Effector memory CD8-positive, alpha-beta T cell (primary cell): ENCODE data around the gene CSNK1G3.
"Not testable (repeated sequence)": the region's sequence is repeated elsewhere in the genome, so short reads cannot be mapped to it uniquely, and the experiment has no call there.

ENCODE experiments used
- ATAC-seq: fragments of 150-1000 bp; cut with Tn5 transposase; replicated peaks from 2 replicates; pipeline ENCODE4 v1.10.0; 2021; ENCODE audit warnings: mild to moderate bottlenecking, moderate library complexity
- DNase-seq, 3 experiments: peaks; one replicate each; pipeline ENCODE4 v3.0.0; 2021
- H3K27ac Mint-ChIP-seq, 2 donors: one replicate each; pipeline ENCODE4 v1.8.0; 2022; ENCODE audit warnings: mild to moderate bottlenecking in 2 of 2, mixed read lengths in 2 of 2, moderate library complexity in 2 of 2
- H3K27me3 Mint-ChIP-seq, 2 donors: one replicate each; pipeline ENCODE4 v1.8.0; 2022; ENCODE audit warnings: mixed read lengths in 2 of 2
- H3K36me3 Mint-ChIP-seq: one replicate; pipeline ENCODE4 v1.8.0; 2022; ENCODE audit warnings: mild to moderate bottlenecking, moderate library complexity, mixed read lengths; ENCODE audit not compliant: insufficient read depth
- H3K4me1 Mint-ChIP-seq, 2 donors: one replicate each; pipeline ENCODE4 v1.8.0; 2022; ENCODE audit warnings: low read depth in 2 of 2, mixed read lengths in 2 of 2
- H3K4me3 Mint-ChIP-seq, 2 donors: one replicate each; pipeline ENCODE4 v1.8.0; 2022; ENCODE audit warnings: mild to moderate bottlenecking in 2 of 2, mixed read lengths in 2 of 2, moderate library complexity in 2 of 2
- H3K9me3 Mint-ChIP-seq, 2 donors: one replicate each; pipeline ENCODE4 v1.8.0; 2022; ENCODE audit warnings: mixed read lengths in 2 of 2

CSNK1G3 gene

DNA sequence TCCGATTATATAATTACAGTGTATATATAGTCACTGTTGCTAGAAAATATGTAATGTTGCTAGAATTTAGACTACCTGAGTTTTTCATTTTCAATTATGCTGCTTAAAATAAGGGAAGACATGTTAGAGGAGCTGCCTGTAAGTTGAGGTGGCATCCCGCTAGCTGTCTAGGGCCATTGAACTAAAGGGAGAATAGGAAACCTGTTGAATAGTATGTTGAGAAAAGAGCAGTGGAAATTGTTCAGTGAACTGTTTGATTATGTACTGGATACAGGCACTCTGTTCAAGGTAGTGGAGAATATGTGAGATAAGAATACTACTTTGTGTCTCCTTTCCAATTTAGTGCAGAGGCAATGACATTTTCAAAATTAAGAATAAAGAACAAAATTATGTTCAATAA lies 89.6 kb downstream of the CSNK1G3 start:
- Mint-ChIP-seq H3K36me3 (peaks cover 4% of the 10 kb centered on the region), H3K4me1 (peaks cover 0 to 4% of the 10 kb centered on the region in 2 donors), H3K27ac (peak overlapping the region in 1 of 2 donors; percentile 47), H3K9me3 (no peaks in the 10 kb centered on the region), H3K27me3 (no peaks in the 10 kb centered on the region), H3K4me3 (no peak overlapping the region)
- DNase-seq (no peak), ATAC-seq (no peak)

DNA sequence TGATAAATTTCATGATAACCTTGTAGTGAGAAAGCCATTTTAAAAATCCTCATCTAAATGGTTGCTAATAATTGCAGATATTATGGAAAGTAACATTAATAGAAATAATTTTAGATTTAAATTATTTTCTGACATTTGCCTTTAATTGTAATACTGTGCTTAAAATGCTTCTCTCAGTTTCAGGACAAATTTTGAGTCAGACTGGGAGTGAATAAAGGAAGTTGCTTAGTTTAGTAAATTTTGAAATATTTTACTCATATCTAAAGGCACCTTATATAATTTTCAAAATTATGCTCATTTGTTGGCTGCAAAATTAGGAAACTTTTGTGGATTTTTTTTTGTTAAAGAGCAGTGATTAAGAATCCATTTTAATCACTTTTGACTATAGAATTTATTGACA lies 93.8 kb downstream of the CSNK1G3 start:
- DNase-seq (no peak), ATAC-seq (no peak)
- H3K4me1 Mint-ChIP-seq: peaks cover 0 to 10% of the 10 kb centered on the region in 2 donors
- H3K9me3 Mint-ChIP-seq: no peaks in the 10 kb centered on the region
- no peaks in the 10 kb centered on the region for H3K27me3 Mint-ChIP-seq
- no peak overlapping the region for H3K27ac Mint-ChIP-seq
- H3K4me3 Mint-ChIP-seq: no peak overlapping the region
- H3K36me3 Mint-ChIP-seq: peaks cover 4% of the 10 kb centered on the region

DNA sequence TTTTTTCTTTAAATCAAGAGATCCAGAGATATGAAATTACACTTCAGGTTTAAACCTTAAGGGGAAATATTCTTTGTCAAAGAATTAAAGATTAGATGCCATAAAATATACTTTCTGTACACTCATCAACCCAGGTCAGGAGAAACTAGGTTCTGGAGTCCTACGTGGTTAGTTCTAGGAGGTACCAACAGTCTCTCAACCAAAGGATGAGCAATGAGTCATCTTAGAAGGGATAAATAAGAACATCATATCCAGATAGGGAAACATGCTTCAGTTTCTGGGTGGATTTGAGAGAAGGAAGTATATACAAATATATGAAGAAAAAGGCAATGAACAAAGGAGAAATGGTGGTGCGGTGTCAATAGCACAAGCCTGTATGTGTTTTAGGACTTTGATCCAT lies 98.2 kb downstream of the CSNK1G3 start:
- Mint-ChIP-seq H3K4me3 (no peak overlapping the region), H3K27ac (peak overlapping the region; percentile 7 to 14)

DNA sequence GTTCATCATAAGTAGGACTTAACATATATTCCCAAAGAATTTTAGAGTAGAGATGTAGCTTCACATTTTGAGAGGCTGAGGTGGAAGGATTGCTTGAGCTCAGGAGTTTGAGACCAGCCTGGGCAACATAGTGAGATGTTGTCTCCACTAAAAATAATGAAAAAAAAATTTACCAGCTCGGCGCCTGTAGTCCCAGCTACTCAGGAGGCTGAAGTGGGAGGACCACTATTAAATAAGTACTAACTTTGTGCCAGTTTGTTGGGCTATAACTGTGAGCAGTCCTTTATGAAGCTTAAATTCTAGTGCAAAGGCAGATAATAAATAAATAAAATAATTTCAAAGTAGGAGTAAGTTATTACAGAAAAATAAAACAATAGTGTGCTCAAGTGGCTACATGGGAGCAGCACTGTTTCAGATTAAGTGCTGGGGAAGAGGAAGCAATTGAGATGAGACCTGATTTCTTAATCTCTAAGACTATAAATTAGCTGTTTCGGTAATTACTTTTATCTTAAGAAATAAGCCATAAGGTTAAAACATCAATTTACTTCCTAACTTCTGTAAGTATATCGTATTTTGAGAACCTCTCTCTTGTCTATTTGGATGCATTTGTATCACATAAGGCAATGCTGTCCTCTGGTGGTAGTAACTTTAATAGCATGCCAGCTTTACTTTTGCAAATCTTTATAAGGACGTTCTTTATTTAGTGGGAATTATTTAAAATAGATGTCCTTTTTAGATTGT lies 98.9 kb downstream of the CSNK1G3 start:
- Mint-ChIP-seq H3K36me3 (peaks cover 15% of the 10 kb centered on the region), H3K4me1 (peaks cover 0 to 6% of the 10 kb centered on the region in 2 donors), H3K4me3 (no peak overlapping the region), H3K27me3 (no peaks in the 10 kb centered on the region), H3K27ac (peak overlapping the region; percentile 7 to 14), H3K9me3 (no peaks in the 10 kb centered on the region)
- ATAC-seq: peak; percentile 76
- peak; percentile 39 to 51 (median 40) for DNase-seq

More for the DNA sequence above, 98.2 kb downstream of the CSNK1G3 start:
- Mint-ChIP-seq H3K36me3 (peaks cover 9% of the 10 kb centered on the region), H3K9me3 (no peaks in the 10 kb centered on the region), H3K4me1 (peaks cover 0 to 6% of the 10 kb centered on the region in 2 donors), H3K27me3 (no peaks in the 10 kb centered on the region)
- ATAC-seq (no peak), DNase-seq (no peak)

DNA sequence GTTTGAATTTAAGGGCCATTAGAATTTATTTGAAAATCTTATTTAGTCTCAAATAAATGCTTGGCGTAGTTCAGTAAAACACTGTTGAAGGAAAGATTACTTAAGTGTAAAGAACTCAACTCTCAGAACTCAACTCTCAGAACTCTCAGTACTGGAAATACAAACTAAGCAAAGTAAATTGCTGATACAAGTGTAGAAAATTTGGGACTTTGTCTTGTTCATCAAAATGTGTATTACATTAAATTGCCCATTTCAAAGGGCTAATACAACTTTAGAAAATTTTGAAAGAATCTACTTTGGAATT lies 99.4 kb downstream of the CSNK1G3 start:
- no peak for DNase-seq
- no peak overlapping the region for H3K4me3 Mint-ChIP-seq
- no peak overlapping the region for H3K27ac Mint-ChIP-seq
- H3K4me1 Mint-ChIP-seq: peaks cover 0 to 6% of the 10 kb centered on the region in 2 donors
- H3K36me3 Mint-ChIP-seq: peaks cover 19% of the 10 kb centered on the region
- H3K27me3 Mint-ChIP-seq: no peaks in the 10 kb centered on the region
- no peaks in the 10 kb centered on the region for H3K9me3 Mint-ChIP-seq
- ATAC-seq: no peak

DNA sequence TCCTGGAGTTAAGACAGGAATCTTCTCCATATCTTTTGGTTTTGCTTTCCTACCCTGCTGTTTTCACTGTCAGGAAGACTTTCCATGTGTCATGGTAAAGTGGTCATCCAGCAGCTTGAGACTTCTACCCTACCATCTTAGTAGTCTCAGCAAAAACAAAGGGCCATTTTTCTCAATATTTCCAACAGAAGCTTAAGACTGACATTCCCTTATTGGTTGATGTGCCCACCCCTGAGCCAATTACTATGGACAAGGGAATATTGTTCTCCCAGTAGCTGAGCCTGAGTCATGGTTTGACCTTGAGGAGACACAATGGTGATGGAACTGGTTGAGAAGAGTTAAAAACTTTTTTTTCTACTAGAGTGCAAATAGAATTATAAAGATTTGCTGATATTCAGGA lies 105.6 kb downstream of the CSNK1G3 start:
- Mint-ChIP-seq H3K4me3 (no peak overlapping the region), H3K4me1 (no peaks in the 10 kb centered on the region), H3K27me3 (no peaks in the 10 kb centered on the region), H3K36me3 (peaks cover 16% of the 10 kb centered on the region), H3K9me3 (no peaks in the 10 kb centered on the region), H3K27ac (no peak overlapping the region)
- no peak for ATAC-seq
- no peak for DNase-seq

DNA sequence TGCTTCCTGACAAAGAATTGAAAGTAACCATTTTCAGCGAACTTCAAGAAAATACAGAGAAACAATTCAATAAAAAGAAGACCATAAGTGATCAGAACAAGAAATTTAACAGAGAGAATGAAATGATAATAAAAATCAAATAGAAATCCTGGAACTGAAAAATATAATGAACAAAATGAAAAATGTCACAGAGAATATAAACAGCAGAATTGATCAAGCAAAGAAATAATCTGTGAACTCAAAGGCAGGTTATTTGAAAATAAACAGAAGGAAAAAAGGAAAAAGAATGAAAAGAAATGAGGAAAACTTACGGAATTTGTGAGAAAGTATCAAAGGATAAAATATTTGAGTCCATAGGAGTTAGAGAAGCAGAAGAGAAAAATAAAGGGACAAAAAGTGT lies 114.1 kb downstream of the CSNK1G3 start:
- H3K4me1 Mint-ChIP-seq: no peaks in the 10 kb centered on the region
- H3K9me3 Mint-ChIP-seq: peaks cover 16 to 46% of the 10 kb centered on the region in 2 donors
- H3K36me3 Mint-ChIP-seq: no peaks in the 10 kb centered on the region
- no peak for ATAC-seq
- peaks cover 30 to 31% of the 10 kb centered on the region in 2 donors for H3K27me3 Mint-ChIP-seq
- no peak overlapping the region for H3K27ac Mint-ChIP-seq
- DNase-seq: no peak
- no peak overlapping the region for H3K4me3 Mint-ChIP-seq

DNA sequence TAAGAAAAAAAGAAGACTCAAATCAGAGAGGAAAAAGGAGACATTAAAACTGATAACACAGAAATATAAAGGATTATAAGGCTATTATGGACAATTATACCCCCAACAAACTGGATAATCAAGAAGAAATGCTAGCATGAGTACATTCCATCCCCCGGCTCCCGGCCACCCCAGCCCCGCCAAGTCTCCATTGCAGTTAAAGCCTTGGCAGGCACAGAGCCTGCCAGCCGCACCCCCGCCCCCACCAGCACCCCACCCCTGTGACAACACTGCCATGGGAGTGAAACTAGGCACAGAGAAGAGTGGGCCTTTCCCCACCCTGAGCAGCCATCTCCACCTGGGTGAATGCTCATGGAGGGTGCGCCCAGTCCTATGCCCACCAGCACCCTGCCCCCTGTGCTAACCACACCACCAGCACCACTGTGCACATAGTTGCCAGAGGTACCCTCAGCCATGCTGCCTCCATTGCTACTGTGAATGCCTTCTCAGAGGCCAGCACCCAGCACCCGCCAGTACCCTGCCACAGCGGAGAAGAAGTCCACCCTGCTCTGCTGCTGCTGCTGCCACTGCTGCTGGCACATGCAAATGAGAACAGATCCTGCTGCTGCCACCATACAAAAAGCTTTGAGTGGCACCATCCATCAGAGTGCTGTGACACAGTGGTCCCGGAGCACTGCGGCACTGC lies 117.0 kb downstream of the CSNK1G3 start:
- ATAC-seq: no peak
- Mint-ChIP-seq H3K36me3 (no peaks in the 10 kb centered on the region), H3K27me3 (peaks cover 43 to 45% of the 10 kb centered on the region in 2 donors), H3K27ac (no peak overlapping the region), H3K9me3 (peaks cover 17 to 50% of the 10 kb centered on the region in 2 donors), H3K4me1 (no peaks in the 10 kb centered on the region), H3K4me3 (no peak overlapping the region)
- no peak for DNase-seq

DNA sequence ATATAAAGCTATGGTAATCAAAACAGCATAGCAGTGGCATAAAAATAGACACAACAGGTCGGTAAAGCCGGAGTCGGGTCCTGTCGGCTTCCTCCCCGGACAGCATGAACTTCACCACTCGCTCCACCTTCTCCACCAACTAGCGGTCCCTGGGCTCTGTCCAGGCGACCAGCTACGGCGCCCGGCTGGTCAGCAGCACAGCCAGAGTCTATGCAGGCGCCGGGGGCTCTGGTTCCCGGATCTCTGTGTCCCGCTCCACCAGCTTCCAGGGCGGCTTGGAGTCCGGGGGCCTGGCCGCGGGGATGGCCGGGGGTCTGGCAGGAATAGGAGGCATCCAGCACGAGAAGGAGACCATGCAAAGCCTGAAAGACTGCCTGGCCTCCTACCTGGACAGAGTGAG lies 124.0 kb downstream of the CSNK1G3 start:
- Mint-ChIP-seq H3K9me3 (peaks cover 2 to 5% of the 10 kb centered on the region in 2 donors), H3K27me3 (peaks cover 20 to 23% of the 10 kb centered on the region in 2 donors), H3K27ac (no peak overlapping the region), H3K4me3 (no peak overlapping the region), H3K4me1 (no peaks in the 10 kb centered on the region), H3K36me3 (no peaks in the 10 kb centered on the region)
- ATAC-seq: no peak
- DNase-seq: no peak

DNA sequence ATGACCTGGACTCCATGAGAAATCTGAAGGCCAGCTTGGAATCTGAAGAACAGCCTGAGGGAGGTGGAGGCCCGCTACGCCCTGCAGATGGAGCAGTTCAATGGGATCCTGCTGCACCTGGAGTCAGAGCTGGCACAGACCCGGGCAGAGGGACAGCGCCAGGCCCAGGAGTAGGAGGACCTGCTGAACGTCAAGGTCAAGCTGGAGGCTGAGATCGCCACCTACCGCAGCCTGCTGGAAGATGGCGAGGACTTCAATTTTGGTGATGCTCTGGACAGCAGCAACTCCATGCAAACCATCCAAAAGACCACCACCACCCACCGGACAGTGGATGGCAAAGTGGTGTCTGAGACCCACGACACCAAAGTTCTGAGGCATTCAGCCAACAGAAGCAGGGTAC lies 125.1 kb downstream of the CSNK1G3 start:
- ATAC-seq: not testable (repeated sequence)

DNA sequence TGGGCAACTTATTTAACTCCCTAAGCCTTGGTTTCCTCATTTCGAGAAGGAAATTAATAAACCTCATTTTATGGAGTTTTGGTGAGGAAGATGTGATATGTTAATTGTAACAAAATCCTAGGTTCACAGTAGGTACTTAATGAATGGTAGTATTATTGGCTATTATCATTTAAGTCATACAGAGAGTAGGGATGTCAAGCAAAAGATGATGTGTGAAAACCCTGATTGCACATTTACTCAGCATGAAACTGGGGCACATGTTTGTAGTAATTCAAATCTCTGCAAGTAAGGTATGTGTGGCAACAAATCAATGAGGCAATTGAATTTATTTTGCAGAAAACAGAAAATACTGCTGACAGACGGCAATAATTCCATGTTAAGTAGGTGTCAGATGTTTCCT lies 127.3 kb downstream of the CSNK1G3 start:
- Mint-ChIP-seq H3K27me3 (peaks cover 12 to 16% of the 10 kb centered on the region in 2 donors), H3K4me3 (no peak overlapping the region), H3K4me1 (no peaks in the 10 kb centered on the region), H3K36me3 (no peaks in the 10 kb centered on the region), H3K27ac (no peak overlapping the region), H3K9me3 (no peaks in the 10 kb centered on the region)
- no peak for ATAC-seq
- no peak for DNase-seq

More for the DNA sequence above, 125.1 kb downstream of the CSNK1G3 start:
- H3K36me3 Mint-ChIP-seq, H3K9me3 Mint-ChIP-seq, H3K27ac Mint-ChIP-seq, H3K4me3 Mint-ChIP-seq, DNase-seq, H3K4me1 Mint-ChIP-seq: not testable (repeated sequence)
- peaks cover 15 to 16% of the 10 kb centered on the region in 2 donors for H3K27me3 Mint-ChIP-seq

DNA sequence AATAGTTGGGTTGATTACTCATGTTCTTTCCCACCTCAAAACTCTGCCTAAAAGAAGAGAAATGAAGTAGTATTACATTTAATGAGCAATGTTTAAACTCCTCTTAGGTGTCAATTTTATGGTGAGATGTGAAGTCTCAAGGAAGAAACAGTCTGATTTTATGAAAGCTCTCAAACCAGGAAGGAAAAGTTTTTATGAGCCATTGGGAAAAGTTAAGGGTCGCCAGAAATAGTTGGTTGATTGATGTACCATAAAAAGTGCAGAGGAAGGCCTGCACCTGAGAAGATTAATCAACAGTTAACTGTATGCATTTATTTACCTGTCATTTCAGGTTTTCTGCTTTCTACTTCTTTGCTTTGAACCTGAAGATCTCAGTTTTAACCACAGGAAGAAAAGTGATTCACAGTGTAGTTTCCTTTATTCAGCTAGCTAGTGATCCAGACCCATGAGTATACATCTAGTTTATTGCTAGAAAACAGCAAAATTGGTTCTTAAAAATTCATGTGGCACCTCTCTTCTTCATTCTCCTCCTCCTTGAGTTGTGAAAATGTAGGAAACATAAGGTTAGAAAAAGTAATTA lies 133.1 kb downstream of the CSNK1G3 start:
- H3K27ac Mint-ChIP-seq: no peak overlapping the region
- no peaks in the 10 kb centered on the region for H3K36me3 Mint-ChIP-seq
- ATAC-seq (no peak), DNase-seq (no peak)
- peaks cover 33 to 40% of the 10 kb centered on the region in 2 donors for H3K27me3 Mint-ChIP-seq
- no peak overlapping the region for H3K4me3 Mint-ChIP-seq
- no peaks in the 10 kb centered on the region for H3K4me1 Mint-ChIP-seq
- peaks cover 0 to 2% of the 10 kb centered on the region in 2 donors for H3K9me3 Mint-ChIP-seq

DNA sequence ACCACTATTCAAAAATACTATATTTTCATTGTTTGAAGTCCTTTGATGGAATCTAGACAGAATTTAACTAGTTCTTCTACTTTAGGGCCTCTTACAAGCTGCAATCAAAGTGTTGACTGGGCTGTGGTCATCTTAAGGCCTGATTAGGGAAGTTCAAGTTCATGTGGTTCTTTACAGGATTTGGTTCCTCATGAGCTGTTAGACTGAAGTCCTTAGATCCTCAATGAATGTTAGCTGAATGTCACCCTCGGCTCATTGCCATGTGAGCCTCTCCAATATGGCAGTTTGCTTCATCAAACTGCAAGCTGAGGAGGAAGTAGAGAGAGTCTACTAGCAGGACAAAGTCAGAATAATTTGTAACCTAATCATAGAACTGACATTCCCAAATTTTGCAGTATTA lies 135.1 kb downstream of the CSNK1G3 start:
- Mint-ChIP-seq H3K27me3 (peaks cover 28 to 29% of the 10 kb centered on the region in 2 donors), H3K36me3 (no peaks in the 10 kb centered on the region), H3K4me3 (no peak overlapping the region), H3K9me3 (peaks cover 0 to 2% of the 10 kb centered on the region in 2 donors), H3K4me1 (no peaks in the 10 kb centered on the region), H3K27ac (no peak overlapping the region)
- no peak for ATAC-seq
- DNase-seq: no peak

DNA sequence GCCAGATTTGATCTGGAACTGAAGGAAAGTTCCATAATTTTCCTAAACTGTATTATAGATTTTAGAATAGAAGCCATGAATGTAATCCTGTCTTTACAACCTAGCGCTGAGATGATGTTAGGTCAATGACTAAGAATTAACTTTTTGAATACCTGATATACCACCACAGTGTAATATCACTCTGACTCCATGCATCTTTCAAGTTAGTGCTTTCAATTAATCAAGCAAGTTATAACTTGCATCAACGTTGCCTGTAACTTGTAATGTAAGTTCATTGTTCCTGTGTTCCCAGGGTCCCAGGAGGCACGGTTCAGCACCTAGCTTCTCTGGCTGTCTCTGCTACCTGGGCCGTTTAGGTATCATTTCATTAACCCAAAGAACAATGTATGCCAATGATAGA lies 139.3 kb downstream of the CSNK1G3 start:
- Mint-ChIP-seq H3K36me3 (no peaks in the 10 kb centered on the region), H3K4me1 (no peaks in the 10 kb centered on the region), H3K9me3 (peaks cover 0 to 2% of the 10 kb centered on the region in 2 donors), H3K27me3 (peaks cover 22 to 36% of the 10 kb centered on the region in 2 donors), H3K4me3 (no peak overlapping the region), H3K27ac (no peak overlapping the region)
- DNase-seq: no peak
- no peak for ATAC-seq
